Spleen (tissue), 7 donors: ENCODE measurements around the gene SLC28A1.

Experiments
- CTCF ChIP-seq, 11 experiments: fragments of 200-600 bp in 7 of 11; fragments of 450-650 bp in 4 of 11; sonication (generic) in 4 of 11; IDR thresholded peaks in 8 of 11; conservative IDR thresholded peaks in 3 of 11; 1 replicate in 7 of 11; 2 replicates in 4 of 11; pipeline versions ENCODE4 v1.4.0 to v1.8.0; 2016 to 2021; ENCODE audit warnings: antibody characterized with exemption in 11 of 11, inconsistent platforms in 4 of 11, mild to moderate bottlenecking in 1 of 11
- POLR2A ChIP-seq, 3 donors: fragments of 450-650 bp; IDR thresholded peaks; one replicate each; pipeline ENCODE4 v1.5.1; 2017; ENCODE audit warnings: antibody characterized with exemption in 3 of 3, mild to moderate bottlenecking in 1 of 3
- POLR2AphosphoS5 ChIP-seq, 3 donors: sonication (generic); formaldehyde crosslinking; IDR thresholded peaks; one replicate each; pipeline ENCODE4 v1.5.1; 2017; ENCODE audit warnings: antibody characterized with exemption in 3 of 3
- donor health status: DM: no; HTN: no; CAD: no; lungs with moderate emphysema.
- donor health status: DM: no; HTN: no; CAD: no.
- donor health status: DM: no; HTN: no; CAD: no.

- TF ChIP-seq CTCF (IDR thresholded peaks at IDR 0.05 in 8 of 11, conservative IDR thresholded peaks at IDR 0.05 in 3 of 11): no peak
- TF ChIP-seq POLR2AphosphoS5 (IDR thresholded peaks at IDR 0.05): no peak
- TF ChIP-seq POLR2A (IDR thresholded peaks at IDR 0.05): no peak
These were observed 95.2 kb downstream of the SLC28A1 start for GRCh38 chr15:84979651-84980050.
